GM15510 (cell line): ENCODE results near the gene MACROD2.

Experiments
- POLR2A ChIP-seq: IDR thresholded peaks from 3 replicates; pipeline ENCODE4 v1.6.1; 2011; ENCODE audit warnings: borderline replicate concordance; ENCODE audit not compliant: insufficient read length; ENCODE audit errors: extremely low read depth

The MACROD2 gene

DNA sequence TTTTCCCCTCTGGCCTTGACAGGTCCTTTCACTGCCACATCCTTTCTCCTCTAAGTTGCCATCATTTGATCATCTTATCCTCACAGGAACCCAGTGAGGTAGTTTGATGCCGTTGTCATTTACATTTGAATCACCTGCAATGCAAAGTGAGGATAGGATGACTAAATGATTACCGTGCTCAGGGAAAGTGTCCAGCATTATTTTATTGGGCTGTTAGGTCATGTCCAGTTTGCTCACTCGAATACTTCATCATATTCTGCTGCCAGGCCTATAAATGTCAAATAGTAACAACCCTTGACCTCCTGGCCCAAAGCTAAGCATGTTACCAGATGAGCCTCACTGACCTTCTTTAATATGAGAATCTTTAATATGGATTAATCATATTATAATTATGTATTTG lies 1410.8 kb downstream of the MACROD2 start:
- no peak for TF ChIP-seq POLR2A

DNA sequence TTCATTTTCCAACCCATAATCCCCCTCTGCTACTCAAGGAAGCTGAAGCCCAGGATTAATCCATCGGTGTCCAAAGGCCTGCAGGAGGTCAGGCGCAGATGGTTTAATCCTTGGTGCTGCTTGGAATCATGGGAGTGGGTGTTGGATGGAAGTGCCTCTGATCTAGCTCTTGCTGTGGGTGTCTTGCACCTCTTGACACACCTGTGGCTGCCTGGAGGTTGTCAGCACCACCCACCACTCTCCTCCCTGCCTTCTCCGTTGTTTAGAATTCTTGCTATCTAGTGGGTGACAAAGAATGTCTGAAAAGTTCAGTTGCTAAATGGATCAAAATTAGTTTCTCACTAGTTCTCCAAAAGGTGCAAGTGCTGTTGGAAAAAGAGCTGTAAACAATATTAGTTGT lies 1416.5 kb downstream of the MACROD2 start:
- TF ChIP-seq POLR2A, result no peak

DNA sequence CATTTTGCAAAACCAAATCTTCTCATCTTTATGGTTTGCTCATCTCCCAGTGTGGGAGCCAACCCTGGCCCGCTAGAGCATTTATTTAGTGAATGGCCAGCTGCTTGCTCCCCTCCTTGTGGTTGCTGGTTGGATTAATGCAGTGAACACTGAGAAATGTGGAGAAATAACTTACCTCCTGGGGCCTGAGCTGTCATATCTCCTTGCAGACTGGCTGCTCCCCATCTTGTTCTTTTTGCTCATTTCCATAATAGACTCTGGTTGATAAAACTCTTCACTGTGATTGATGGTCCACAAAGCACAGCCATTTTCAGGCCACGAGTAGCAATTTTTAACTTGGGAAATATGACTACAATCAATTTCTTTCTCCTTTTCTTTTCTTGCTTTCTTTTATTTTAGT lies 1420.6 kb downstream of the MACROD2 start:
- no peak for TF ChIP-seq POLR2A

DNA sequence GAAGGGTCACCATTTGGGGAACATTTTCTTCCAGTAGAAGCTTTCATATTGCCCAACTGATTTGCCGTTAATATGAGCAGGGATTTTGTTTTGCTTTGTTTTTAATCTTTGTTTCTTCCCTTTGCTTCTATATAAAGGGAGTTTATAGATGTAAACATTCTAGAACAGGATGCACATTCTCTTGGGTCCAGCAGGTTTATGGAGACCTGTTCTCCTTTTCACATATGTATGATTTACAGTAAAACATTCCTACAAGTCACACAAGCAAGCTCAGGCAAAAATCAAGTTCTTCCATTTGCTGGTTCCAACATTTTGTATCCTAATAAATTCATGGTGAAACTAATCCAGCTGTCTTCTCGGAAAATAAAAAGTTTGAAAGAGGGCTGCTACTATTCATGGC lies 1424.5 kb downstream of the MACROD2 start:
- no peak for TF ChIP-seq POLR2A

DNA sequence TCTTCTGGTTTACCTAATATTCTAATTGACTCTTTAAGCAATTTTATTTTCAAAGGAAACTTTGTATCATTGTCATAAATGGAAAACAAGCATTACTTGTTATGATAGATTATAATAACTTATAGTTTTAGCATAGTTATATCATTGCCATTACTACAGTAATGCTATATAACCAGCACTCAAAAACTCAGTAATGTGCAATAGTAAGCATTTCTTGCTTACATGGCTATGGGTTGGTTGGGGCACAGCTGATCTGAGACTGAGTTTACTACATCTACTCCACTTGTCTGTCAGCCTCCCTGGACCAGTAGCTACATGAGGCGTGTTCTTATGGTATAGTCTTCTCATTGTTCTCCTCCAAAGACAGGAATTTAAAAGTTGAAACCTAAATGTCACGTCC lies 1427.7 kb downstream of the MACROD2 start:
- no peak for TF ChIP-seq POLR2A

DNA sequence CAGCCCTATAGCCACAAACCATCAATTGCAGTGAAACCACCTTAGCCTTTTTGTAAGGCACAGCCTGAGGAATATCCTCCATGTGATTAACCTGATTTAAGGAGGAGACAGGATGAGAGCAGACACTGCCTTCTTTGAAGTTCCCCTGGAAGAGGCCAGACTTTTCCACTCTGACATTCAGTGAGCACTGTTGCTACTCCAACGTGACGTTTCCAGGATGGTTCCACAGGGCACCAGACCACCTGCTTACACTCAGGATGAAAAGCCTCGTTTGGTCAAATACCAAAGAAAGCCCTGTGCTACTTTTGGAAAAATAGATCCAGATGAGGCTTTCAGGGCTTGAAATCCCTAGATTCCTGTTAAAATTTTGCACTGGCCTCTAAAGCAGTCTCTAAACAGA lies 1444.2 kb downstream of the MACROD2 start:
- TF ChIP-seq POLR2A, result no peak

DNA sequence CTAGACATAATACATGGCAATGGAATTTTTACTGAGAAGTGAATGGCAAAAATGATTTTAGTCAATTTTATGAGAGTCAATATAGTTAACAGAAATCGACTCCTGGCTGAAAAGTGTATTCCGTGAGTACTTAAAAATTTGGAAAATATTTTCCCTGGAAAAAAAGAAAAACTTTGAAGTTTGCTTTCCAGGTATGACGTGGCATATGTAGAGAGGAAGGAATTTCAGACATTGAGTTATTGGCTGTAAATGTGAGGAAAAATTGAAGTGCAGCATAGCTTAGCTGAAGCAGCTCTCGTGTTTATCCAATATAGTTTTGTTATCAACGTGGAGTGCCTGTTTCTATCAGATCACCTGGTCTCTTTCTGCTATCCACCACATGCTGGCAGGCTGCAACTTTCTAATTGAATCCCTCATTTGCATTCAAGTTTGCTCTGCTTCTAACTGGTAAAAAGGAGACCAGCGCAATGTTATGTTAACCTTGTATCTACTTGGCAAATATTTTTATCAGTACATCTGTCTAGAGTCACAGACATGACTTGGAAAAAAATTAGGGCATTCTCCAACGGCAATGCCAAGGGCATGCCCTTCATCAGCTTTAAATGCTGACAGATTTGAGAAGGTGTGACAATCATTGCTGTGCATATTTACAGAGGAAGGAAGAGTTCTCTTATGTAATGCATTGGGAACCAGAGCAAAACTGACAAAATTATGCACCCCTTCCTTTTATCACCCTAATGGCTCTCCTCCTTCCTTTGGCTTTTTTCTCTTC lies 1444.9 kb downstream of the MACROD2 start:
- TF ChIP-seq POLR2A, result no peak

DNA sequence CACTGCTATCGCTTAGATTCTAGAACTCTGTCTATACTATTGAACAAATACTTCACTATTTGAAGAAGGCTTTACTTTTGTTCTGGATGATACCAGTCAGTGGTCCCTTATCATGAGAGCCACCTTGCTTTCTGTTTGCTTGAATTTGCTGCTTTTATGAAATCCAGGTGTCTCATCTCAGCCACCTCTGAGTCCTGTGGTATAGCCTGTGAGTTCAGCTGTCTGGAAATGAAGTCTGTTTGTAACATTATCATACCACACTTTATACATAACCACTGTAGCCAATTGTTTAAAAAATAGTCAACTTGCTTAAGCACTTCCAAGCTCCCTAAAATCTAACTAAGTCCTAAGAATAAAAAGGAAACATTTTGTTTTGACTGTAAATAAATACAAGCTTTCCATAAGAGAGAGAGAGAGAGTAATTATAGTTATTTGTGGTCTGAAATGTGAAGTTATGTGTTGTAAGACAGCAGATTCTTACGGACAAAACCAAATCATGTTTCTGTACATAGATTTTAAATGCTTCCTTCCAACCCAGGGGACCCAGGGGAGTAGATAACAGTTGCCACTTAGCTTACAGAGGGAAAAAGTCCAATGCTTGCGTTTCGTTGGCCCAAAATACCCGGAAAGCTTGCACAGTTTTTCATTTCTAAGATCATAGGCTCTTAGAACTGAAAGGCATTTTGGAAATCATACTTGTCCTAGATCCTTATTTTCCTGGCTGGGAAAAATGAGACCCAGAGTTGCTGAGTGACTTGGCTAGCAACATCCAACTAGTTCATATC lies 1449.9 kb downstream of the MACROD2 start:
- no peak for TF ChIP-seq POLR2A

DNA sequence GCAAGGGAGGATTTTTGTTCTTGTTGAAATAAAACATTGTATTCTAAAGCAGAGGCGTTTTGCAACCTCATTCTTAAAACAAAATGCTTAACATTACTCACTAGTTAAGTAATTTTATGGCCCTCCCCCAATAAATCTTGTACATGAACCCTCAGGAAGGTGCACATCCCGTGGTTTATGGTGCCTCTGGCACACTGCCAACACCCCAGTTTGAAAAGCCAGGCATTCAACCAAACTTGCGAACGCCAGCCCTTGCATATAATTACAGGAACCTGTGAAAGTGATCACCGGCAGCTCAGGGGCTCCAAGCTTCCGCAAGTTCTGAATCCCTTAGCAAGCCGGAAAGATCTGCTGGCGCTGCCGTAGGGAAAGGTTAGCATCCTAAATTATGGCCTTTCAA lies 1451.1 kb downstream of the MACROD2 start:
- TF ChIP-seq POLR2A, result no peak

DNA sequence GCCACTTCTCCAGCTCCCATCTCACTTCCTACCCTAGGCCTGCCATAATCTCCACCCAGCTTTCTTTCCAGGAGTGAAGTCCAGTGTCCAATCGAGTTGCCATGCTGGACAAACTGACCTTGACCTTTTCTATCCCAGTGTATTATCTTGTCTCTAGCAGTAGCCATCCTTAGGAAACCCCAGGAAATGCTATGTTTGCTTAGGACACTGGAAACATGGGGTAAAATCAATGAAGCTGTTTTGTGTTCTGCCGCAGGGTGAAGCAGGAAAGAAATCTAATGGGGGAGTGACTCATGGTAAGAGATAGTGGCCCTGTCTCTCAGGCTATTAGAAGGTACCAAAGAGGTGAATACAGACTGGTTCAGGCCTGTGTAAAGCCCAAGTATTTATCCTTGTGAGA lies 1452.2 kb downstream of the MACROD2 start:
- TF ChIP-seq POLR2A, result no peak

DNA sequence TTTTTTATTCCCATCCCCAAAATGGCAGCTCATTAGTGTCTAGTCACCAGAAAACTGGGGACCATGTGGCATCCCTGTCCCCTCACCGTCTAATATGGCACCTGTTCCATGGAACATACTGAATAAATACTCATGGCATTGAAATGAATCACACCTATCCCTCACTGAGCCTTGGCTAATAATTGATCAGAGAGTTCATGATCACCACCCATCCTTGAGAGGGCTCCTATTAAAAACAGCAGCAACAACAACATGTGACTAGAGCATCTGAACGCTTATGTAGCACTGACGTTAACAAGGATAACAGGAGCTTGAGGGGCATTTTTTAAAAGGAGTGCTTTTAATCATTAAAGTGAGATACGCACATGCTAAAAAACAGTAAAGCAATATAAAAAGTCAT lies 1453.7 kb downstream of the MACROD2 start:
- TF ChIP-seq POLR2A, result no peak

DNA sequence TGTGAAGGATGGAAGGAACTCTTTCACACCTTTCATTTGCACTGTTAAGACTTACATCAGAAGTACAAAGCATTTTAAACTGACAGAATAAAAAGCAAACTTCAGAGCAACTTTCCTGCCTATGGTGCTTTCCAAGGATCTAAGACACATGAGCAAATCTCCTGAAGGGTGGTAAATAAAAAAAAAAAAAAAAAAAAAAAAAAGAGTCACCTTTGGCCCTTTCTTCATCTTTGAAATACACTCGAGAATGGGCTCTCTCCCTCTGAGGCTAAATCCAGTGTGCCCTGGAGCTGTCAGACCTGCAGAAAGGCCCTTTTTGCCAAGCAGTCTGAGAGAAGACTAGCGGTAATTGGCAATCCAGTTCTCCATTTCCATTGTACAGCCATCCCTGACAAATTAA lies 1455.9 kb downstream of the MACROD2 start:
- no peak for TF ChIP-seq POLR2A

DNA sequence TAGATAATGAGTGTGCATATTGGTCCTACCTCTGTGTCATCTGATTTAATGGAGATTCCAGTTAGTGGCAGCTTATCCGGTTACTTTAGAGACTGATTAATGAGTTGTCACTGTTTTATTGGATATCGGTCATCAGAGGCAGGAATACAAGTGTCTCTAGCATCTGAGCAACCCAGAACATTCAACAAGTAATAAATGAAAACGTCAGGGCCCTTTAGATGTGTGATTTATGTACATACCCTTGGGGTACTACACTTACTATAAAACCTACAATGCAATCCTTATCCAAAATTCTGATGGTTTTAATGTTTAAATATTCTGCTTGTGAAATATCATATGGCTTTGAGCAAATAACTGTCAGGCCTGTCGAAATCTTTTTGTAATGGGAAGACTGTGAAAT lies 1460.0 kb downstream of the MACROD2 start:
- TF ChIP-seq POLR2A, result no peak

DNA sequence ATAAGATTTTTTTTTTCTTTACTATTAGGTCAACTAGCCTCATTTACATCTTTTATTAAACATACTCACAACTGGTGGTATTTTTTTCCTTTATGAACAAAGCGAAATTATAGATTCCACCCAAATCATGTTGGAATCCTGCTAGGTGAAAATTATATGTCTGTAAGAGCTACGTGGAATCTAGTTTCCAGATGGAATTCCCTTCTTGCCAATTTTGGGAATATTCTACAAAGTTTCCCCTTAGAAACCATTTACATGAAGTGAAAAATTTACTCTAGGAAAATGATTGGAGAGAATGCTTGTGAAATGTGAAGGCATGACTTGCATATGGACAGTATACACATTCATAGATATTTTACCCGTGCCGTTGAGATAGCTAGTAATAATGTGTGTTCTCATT lies 1466.6 kb downstream of the MACROD2 start:
- no peak for TF ChIP-seq POLR2A

DNA sequence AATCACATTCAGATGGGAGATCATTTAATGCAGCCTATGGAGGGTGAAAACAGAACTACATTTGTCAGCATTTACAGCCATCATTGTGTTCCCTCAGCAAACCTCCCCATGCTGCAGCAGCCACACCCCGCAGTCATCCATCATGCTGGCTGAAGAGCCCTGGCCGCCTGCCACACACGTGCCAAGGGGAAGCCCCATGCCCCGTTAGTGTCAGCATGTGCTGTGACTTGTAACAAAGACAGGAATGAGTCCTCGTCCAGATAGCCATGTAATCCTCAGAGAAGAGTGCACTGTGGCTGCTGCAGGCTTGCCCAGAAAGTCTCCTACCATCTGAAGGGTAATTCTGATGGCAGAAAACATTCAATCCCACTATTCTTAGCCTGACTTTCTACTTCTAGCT lies 1480.2 kb downstream of the MACROD2 start:
- TF ChIP-seq POLR2A, result no peak

DNA sequence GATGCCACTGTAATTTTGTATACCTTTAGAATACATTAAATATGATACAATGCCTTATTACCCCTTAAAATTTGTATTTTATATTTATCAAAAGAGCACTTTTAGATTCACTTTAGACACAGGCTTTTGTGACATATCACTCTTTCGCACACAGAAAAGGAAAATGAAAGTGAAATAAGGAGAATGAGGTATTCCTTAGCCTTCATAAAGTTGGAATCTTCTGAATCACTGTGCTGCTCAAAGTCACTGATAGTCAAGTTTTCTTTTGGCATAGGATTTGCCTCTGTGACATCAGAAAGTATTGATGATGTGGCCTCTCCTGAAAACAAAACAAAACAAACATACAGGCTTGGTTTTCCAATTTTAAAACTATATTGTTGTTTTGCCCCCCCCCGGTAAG lies 1480.9 kb downstream of the MACROD2 start:
- TF ChIP-seq POLR2A, result no peak
